Activated T-cell treated with anti-CD3 and anti-CD28 coated beads for 24 hours (primary cell): ENCODE data around the gene SPATA31E1.
"Not testable (repeated sequence)": the region's sequence is repeated elsewhere in the genome, so short reads cannot be mapped to it uniquely, and the experiment has no call there.

Experiments used
- DNase-seq: peaks from one replicate; pipeline ENCODE4 v3.0.0-alpha.2; 2020; ENCODE audit warnings: low read depth

The SPATA31E1 gene

GRCh38 chr9:87934444-87934843 lies 51.8 kb downstream of the SPATA31E1 start:
- DNase-seq = not testable (repeated sequence)

GRCh38 chr9:87937352-87937751 lies 54.7 kb downstream of the SPATA31E1 start:
- DNase-seq = not testable (repeated sequence)

GRCh38 chr9:87937918-87938317 lies 55.2 kb downstream of the SPATA31E1 start:
- not testable (repeated sequence) for DNase-seq

GRCh38 chr9:87938336-87938735 lies 55.7 kb downstream of the SPATA31E1 start:
- not testable (repeated sequence) for DNase-seq
